PC-3 (cell line): Measurements from ENCODE around the gene MRPS34.

Experiments
- EZH2 ChIP-seq: fragments of 300-600 bp; sonication (generic); IDR thresholded peaks from one replicate; pipeline ENCODE4 v1.6.1; 2017; ENCODE audit warnings: antibody characterized with exemption, mild to moderate bottlenecking, low read length; ENCODE audit not compliant: unreplicated experiment
- EZH2phosphoT487 ChIP-seq: fragments of 300-600 bp; sonication (generic); IDR thresholded peaks from 2 replicates; pipeline ENCODE4 v1.6.1; 2018; ENCODE audit warnings: mild to moderate bottlenecking, antibody characterized with exemption, low read length, borderline replicate concordance
- TF ChIP-seq, protein P1 (sequence below): fragments of 300-600 bp; sonication (generic); conservative IDR thresholded peaks from 2 replicates; pipeline ENCODE4 v1.5.1; 2017; ENCODE audit warnings: antibody characterized with exemption, low read depth, mild to moderate bottlenecking, low read length

DNA sequence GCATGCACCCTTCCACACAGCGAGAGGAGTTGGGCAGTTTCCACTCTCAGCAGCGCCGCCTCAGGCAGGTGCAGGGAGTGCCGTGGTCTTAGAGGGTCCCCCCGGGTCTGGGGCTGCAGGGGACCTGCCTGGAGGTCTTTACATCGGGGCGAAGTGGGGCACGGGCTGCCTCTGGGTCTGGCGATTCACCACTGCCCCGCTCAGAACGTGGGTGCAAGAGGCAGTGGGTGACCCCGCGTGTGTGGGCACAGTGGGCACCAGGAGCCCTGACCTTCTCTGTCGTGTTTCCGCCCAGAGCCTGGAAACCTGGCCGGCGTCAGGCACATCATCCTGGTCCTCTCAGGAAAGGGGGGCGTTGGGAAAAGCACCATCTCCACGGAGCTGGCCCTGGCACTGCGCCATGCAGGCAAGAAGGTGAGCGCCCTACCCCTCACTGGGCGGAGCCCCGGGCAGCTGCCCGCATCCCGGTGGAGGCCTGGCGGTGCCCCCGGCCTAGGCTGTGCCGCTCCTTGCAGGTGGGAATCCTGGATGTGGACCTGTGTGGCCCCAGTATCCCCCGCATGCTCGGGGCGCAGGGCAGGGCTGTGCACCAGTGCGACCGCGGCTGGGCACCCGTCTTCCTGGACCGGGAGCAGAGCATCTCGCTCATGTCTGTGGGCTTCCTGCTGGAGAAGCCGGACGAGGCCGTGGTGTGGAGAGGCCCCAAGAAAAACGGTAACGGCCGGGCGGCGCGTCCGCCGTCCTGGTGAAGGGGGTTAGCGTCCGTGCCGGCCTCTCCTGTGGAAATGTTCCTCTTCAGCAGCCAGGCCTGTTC lies 13.5 kb upstream of the MRPS34 start:
- TF ChIP-seq, protein P1, sequence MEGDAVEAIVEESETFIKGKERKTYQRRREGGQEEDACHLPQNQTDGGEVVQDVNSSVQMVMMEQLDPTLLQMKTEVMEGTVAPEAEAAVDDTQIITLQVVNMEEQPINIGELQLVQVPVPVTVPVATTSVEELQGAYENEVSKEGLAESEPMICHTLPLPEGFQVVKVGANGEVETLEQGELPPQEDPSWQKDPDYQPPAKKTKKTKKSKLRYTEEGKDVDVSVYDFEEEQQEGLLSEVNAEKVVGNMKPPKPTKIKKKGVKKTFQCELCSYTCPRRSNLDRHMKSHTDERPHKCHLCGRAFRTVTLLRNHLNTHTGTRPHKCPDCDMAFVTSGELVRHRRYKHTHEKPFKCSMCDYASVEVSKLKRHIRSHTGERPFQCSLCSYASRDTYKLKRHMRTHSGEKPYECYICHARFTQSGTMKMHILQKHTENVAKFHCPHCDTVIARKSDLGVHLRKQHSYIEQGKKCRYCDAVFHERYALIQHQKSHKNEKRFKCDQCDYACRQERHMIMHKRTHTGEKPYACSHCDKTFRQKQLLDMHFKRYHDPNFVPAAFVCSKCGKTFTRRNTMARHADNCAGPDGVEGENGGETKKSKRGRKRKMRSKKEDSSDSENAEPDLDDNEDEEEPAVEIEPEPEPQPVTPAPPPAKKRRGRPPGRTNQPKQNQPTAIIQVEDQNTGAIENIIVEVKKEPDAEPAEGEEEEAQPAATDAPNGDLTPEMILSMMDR, result no peak
- TF ChIP-seq EZH2phosphoT487, result no peak
- no peak for TF ChIP-seq EZH2
